AG09319 (cell line): ENCODE results near the gene DEK.

Experiments used
- DNase-seq: peaks from one replicate; pipeline ENCODE4 v3.0.0-alpha.2; 2010; ENCODE audit warnings: low read depth; ENCODE audit errors: extremely low read depth
- TF ChIP-seq, protein P1 (sequence below): IDR thresholded peaks from 2 replicates; pipeline ENCODE4 v1.5.1; 2011; ENCODE audit warnings: low read depth, mild to moderate bottlenecking, inconsistent platforms, low read length, moderate library complexity

Gene DEK

GRCh38 chr6:18245079-18245478, 19.3 kb downstream of the DEK start:
- DNase-seq: no peak
- TF ChIP-seq, protein P1, sequence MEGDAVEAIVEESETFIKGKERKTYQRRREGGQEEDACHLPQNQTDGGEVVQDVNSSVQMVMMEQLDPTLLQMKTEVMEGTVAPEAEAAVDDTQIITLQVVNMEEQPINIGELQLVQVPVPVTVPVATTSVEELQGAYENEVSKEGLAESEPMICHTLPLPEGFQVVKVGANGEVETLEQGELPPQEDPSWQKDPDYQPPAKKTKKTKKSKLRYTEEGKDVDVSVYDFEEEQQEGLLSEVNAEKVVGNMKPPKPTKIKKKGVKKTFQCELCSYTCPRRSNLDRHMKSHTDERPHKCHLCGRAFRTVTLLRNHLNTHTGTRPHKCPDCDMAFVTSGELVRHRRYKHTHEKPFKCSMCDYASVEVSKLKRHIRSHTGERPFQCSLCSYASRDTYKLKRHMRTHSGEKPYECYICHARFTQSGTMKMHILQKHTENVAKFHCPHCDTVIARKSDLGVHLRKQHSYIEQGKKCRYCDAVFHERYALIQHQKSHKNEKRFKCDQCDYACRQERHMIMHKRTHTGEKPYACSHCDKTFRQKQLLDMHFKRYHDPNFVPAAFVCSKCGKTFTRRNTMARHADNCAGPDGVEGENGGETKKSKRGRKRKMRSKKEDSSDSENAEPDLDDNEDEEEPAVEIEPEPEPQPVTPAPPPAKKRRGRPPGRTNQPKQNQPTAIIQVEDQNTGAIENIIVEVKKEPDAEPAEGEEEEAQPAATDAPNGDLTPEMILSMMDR: no peak

GRCh38 chr6:18244251-18244650, 20.1 kb downstream of the DEK start:
- DNase-seq: no peak
- TF ChIP-seq, protein P1: no peak

GRCh38 chr6:18243302-18243893, 20.9 kb downstream of the DEK start:
- TF ChIP-seq, protein P1: no peak
- DNase-seq: no peak

- DNase-seq: peak; percentile 61
- TF ChIP-seq, protein P1: no peak
Measured at GRCh38 chr6:18242062-18242851, 22.1 kb downstream of the DEK start.

GRCh38 chr6:18241208-18242038, 22.9 kb downstream of the DEK start:
- DNase-seq: no peak
- TF ChIP-seq, protein P1: no peak

- no peak for DNase-seq
- TF ChIP-seq, protein P1: no peak
Measured at GRCh38 chr6:18240230-18240629, 24.1 kb downstream of the DEK start.

- TF ChIP-seq, protein P1: no peak
- DNase-seq: no peak
Measured at GRCh38 chr6:18237167-18237566, 27.2 kb downstream of the DEK start.
